CD14-positive monocyte (primary cell): Measurements from ENCODE around the gene TYROBP. TPM values are rescaled to one million over a fixed set of nuclear protein-coding genes. Genes with fewer than 3 reads are reported as not detected.

Experiments
- DNase-seq, 3 donors: peaks; one replicate each; pipeline ENCODE4 v3.0.0-alpha.2; 2011 to 2022
- H2AFZ ChIP-seq: 2 replicates; pipeline ENCODE4 v1.6.0; 2012; ENCODE audit warnings: mild to moderate bottlenecking, low read depth, low read length, inconsistent platforms; ENCODE audit not compliant: insufficient read depth, poor library complexity, severe bottlenecking
- H3K27ac ChIP-seq, 2 donors: 1 replicate in 1 of 2; 2 replicates in 1 of 2; pipeline ENCODE4 v1.5.1; 2012 to 2013; ENCODE audit warnings: low read length in 2 of 2, control low read depth in 1 of 2, inconsistent platforms in 1 of 2, low read depth in 1 of 2, mild to moderate bottlenecking in 1 of 2
- H3K27me3 ChIP-seq, 2 donors: one replicate each; pipeline versions ENCODE4 v1.6.0 to v1.6.1; 2011 to 2013; ENCODE audit warnings: low read length in 2 of 2; ENCODE audit not compliant: control insufficient read depth in 2 of 2, insufficient read depth in 2 of 2
- H3K36me3 ChIP-seq, 2 donors: replicated peaks in 1 of 2; 1 replicate in 1 of 2; 2 replicates in 1 of 2; pipeline versions ENCODE4 v1.5.1 to v1.6.1; 2012 to 2013; ENCODE audit warnings: low read length in 2 of 2, control low read depth in 1 of 2, inconsistent platforms in 1 of 2, mild to moderate bottlenecking in 1 of 2; ENCODE audit not compliant: insufficient read depth in 2 of 2, control insufficient read depth in 1 of 2
- H3K4me1 ChIP-seq, 2 donors: 1 replicate in 1 of 2; 2 replicates in 1 of 2; pipeline versions ENCODE4 v1.5.1 to v1.6.1; 2012 to 2013; ENCODE audit warnings: low read length in 2 of 2, control low read depth in 1 of 2, inconsistent platforms in 1 of 2, mild to moderate bottlenecking in 1 of 2, moderate library complexity in 1 of 2; ENCODE audit not compliant: insufficient read depth in 2 of 2, control insufficient read depth in 1 of 2
- H3K4me2 ChIP-seq: replicated peaks from 2 replicates; pipeline ENCODE3; 2012; ENCODE audit warnings: low read length, moderate library complexity, mild to moderate bottlenecking; ENCODE audit not compliant: poor library complexity, severe bottlenecking; ENCODE audit errors: extremely low read depth
- H3K4me3 ChIP-seq, 3 experiments: fragments of 200-600 bp in 1 of 3; sonication (generic) in 1 of 3; replicated peaks in 1 of 3; 1 replicate in 2 of 3; 2 replicates in 1 of 3; pipeline ENCODE4 v1.5.1; 2011 to 2013; ENCODE audit warnings: low read length in 3 of 3, mild to moderate bottlenecking in 3 of 3, control low read depth in 2 of 3, low read depth in 2 of 3, inconsistent platforms in 1 of 3, moderate library complexity in 1 of 3
- H3K79me2 ChIP-seq: 2 replicates; pipeline ENCODE4 v1.6.0; 2012; ENCODE audit warnings: mild to moderate bottlenecking, control low read depth, inconsistent platforms, low read length, moderate library complexity; ENCODE audit not compliant: insufficient read depth
- H3K9ac ChIP-seq: 2 replicates; pipeline ENCODE4 v1.6.0; 2017; ENCODE audit warnings: low read length, mild to moderate bottlenecking; ENCODE audit not compliant: insufficient read depth, poor library complexity, severe bottlenecking
- H3K9me3 ChIP-seq, 2 donors: replicated peaks in 1 of 2; 1 replicate in 1 of 2; 2 replicates in 1 of 2; pipeline versions ENCODE4 v1.5.1 to v1.6.1; 2012 to 2013; ENCODE audit warnings: low read length in 2 of 2, control low read depth in 1 of 2; ENCODE audit not compliant: control insufficient read depth in 1 of 2, insufficient read depth in 1 of 2
- H4K20me1 ChIP-seq: 2 replicates; pipeline ENCODE4 v1.6.0; 2012; ENCODE audit warnings: mild to moderate bottlenecking, low read length, control low read depth, moderate library complexity; ENCODE audit not compliant: insufficient read depth
- H3K27ac Mint-ChIP-seq, 7 donors: one replicate each; pipeline ENCODE4 v1.8.0; 2020; ENCODE audit warnings: mild to moderate bottlenecking in 7 of 7, mixed read lengths in 7 of 7, moderate library complexity in 6 of 7, inconsistent platforms in 2 of 7
- H3K27me3 Mint-ChIP-seq, 3 donors: one replicate each; pipeline ENCODE4 v1.8.0; 2021 to 2022; ENCODE audit warnings: low read depth in 3 of 3, mild to moderate bottlenecking in 3 of 3, mixed read lengths in 3 of 3, moderate library complexity in 3 of 3, inconsistent platforms in 1 of 3
- H3K36me3 Mint-ChIP-seq, 2 donors: one replicate each; pipeline ENCODE4 v1.8.0; 2020; ENCODE audit warnings: mixed read lengths in 2 of 2, inconsistent platforms in 1 of 2, mild to moderate bottlenecking in 1 of 2
- H3K4me1 Mint-ChIP-seq: one replicate; pipeline ENCODE4 v1.8.0; 2020; ENCODE audit warnings: mild to moderate bottlenecking, mixed read lengths
- H3K4me3 Mint-ChIP-seq, 2 donors: one replicate each; pipeline ENCODE4 v1.8.0; 2020; ENCODE audit warnings: mild to moderate bottlenecking in 2 of 2, mixed read lengths in 2 of 2, moderate library complexity in 1 of 2
- H3K9me3 Mint-ChIP-seq, 7 donors: one replicate each; pipeline ENCODE4 v1.8.0; 2020 to 2022; ENCODE audit warnings: mixed read lengths in 7 of 7, mild to moderate bottlenecking in 6 of 7, moderate library complexity in 6 of 7, inconsistent platforms in 2 of 7
- WGBS: methylation state at CpG from one replicate; pipeline ENCODE4 v1.1.5; 2013; ENCODE audit warnings: missing lambda C conversion rate; ENCODE audit not compliant: insufficient coverage; 5-methylcytosine and 5-hydroxymethylcytosine counted together
- intact Hi-C, 2 donors: fragments of 100-400 bp; cut with micrococcal nuclease; formaldehyde crosslinking; loops; one replicate each; pipeline versions ENCODE4 v1.15.0 to v1.15.1; 2023
- polyA plus RNA-seq, 3 donors: library from polyadenylated mRNA; depleted of rRNA in 1 of 3; unstranded in 2 of 3; stranded (reverse) in 1 of 3; fragments of 300-500 nt in 2 of 3; fragments of >200 nt in 1 of 3; fragmentation: Illumina TruSeq in 2 of 3; gene quantifications; 1 replicate in 2 of 3; 2 replicates in 1 of 3; pipeline ENCODE4 v1.2.3, GENCODE V29; 2012 to 2021
- TF ChIP-seq, protein P1 (sequence below): fragments of 200-600 bp; IDR thresholded peaks from one replicate; pipeline ENCODE4 v1.8.0; 2022; ENCODE audit warnings: antibody characterized with exemption, mild to moderate bottlenecking

Gene TYROBP
- polyA plus RNA-seq, 3 donors: 3,224 to 6,141 (median 5,182) TPM

DNA sequence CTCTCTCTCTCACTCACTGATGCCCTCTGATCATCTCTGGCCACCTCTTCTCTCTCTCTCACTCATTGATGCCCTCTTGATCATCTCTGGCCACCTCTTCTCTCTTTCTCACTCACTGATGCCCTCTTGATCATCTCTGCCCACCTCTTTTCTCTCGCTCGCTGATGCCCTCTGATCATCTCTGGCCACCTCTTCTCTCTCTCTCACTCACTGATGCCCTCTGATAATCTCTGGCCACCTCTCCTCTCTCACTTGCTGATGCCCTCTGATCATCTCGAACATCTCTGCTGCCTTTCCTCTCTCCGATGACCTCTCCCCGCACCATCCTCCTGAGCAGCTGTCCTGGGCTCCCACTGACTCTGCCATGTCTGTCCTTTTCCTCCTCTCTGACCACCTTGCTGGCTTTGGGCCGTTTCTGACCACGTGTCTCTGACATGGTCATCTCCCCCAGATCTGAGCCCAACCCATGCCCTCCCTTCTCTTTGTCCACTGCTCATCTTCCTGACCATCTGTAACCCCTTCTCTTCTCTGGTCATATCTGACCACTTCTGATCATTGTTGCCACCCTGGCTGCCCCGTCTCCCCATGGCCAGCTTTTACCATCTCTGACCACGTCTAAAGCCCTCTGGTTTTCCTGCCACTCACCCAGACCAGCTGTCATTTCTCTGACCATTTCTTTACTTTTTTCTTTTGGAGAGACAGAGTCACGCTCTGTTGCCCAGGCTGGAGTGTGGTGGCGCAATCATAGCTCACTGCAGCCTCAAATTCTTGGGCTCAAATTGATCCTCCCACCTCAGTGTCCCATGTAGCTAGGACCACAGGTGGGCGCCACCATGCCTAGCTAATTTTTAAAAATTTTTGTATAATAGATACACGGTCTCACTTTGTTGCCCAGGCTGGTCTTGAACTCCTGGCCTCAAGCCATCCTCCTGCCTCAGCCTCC lies 30.5 kb upstream of the TYROBP start:
- WGBS: 92% methylated on average over 11 of the region's 13 CpGs

More for the DNA sequence above, 30.5 kb upstream of the TYROBP start:
- H3K79me2 ChIP-seq: no peaks in the 10 kb centered on the region
- no peaks in the 10 kb centered on the region for H3K36me3 ChIP-seq
- no peaks in the 10 kb centered on the region for H3K9me3 ChIP-seq
- Mint-ChIP-seq H3K4me3 (no peak overlapping the region), H3K9me3 (no peaks in the 10 kb centered on the region), H3K36me3 (peaks cover 0 to 2% of the 10 kb centered on the region in 2 donors), H3K4me1 (peaks cover 6% of the 10 kb centered on the region), H3K27me3 (peaks cover 36 to 45% (median 41%) of the 10 kb centered on the region in 3 donors), H3K27ac (no peak overlapping the region)
- no peaks in the 10 kb centered on the region for H4K20me1 ChIP-seq
- intact Hi-C loops: no loop called here
- no peak overlapping the region for H3K4me2 ChIP-seq
- H3K9ac ChIP-seq: no peak overlapping the region
- peaks cover 0 to 4% of the 10 kb centered on the region in 2 donors for H3K4me1 ChIP-seq
- no peak overlapping the region for H3K27ac ChIP-seq
- H3K4me3 ChIP-seq: no peak overlapping the region
- peaks cover 13 to 37% of the 10 kb centered on the region in 2 donors for H3K27me3 ChIP-seq
- TF ChIP-seq, protein P1, sequence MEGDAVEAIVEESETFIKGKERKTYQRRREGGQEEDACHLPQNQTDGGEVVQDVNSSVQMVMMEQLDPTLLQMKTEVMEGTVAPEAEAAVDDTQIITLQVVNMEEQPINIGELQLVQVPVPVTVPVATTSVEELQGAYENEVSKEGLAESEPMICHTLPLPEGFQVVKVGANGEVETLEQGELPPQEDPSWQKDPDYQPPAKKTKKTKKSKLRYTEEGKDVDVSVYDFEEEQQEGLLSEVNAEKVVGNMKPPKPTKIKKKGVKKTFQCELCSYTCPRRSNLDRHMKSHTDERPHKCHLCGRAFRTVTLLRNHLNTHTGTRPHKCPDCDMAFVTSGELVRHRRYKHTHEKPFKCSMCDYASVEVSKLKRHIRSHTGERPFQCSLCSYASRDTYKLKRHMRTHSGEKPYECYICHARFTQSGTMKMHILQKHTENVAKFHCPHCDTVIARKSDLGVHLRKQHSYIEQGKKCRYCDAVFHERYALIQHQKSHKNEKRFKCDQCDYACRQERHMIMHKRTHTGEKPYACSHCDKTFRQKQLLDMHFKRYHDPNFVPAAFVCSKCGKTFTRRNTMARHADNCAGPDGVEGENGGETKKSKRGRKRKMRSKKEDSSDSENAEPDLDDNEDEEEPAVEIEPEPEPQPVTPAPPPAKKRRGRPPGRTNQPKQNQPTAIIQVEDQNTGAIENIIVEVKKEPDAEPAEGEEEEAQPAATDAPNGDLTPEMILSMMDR: no peak
- no peak overlapping the region for H2AFZ ChIP-seq
- no peak for DNase-seq
